Choroid plexus epithelial cell (primary cell): ENCODE measurements around the gene NRXN3.
A peak's percentile ranks its signal among the peaks of the same experiment; 100 is the strongest.

Experiments used
- DNase-seq: peaks from one replicate; pipeline ENCODE4 v3.0.0-alpha.2; 2010; ENCODE audit warnings: low read depth
- H3K4me3 ChIP-seq: 2 replicates; pipeline ENCODE4 v1.5.1; 2011; ENCODE audit warnings: low read depth, mild to moderate bottlenecking, control low read depth, low read length, moderate library complexity
- CTCF ChIP-seq: conservative IDR thresholded peaks from 2 replicates; pipeline ENCODE4 v1.5.1; 2011; ENCODE audit warnings: low read depth, mild to moderate bottlenecking, control low read depth, inconsistent platforms, low read length, moderate library complexity

NRXN3 gene

GRCh38 chr14:78131616-78132015, 38.6 kb upstream of the NRXN3 start:
- H3K4me3 ChIP-seq, result no peak overlapping the region
- no peak for DNase-seq
- TF ChIP-seq CTCF, result no peak

GRCh38 chr14:78135450-78135891, 34.7 kb upstream of the NRXN3 start:
- H3K4me3 ChIP-seq, result no peak overlapping the region
- TF ChIP-seq CTCF, result no peak
- DNase-seq, result no peak

- no peak for DNase-seq
- no peak for TF ChIP-seq CTCF
- H3K4me3 ChIP-seq, result no peak overlapping the region
Measured at GRCh38 chr14:78136695-78137094, 33.5 kb upstream of the NRXN3 start.

GRCh38 chr14:78141590-78141989, 28.6 kb upstream of the NRXN3 start:
- H3K4me3 ChIP-seq, result no peak overlapping the region
- DNase-seq, result no peak
- TF ChIP-seq CTCF, result no peak

- no peak for DNase-seq
- no peak overlapping the region for H3K4me3 ChIP-seq
- TF ChIP-seq CTCF, result no peak
Measured at GRCh38 chr14:78142998-78143397, 27.2 kb upstream of the NRXN3 start.

GRCh38 chr14:78143489-78144145, 26.6 kb upstream of the NRXN3 start:
- H3K4me3 ChIP-seq, result no peak overlapping the region
- no peak for TF ChIP-seq CTCF
- DNase-seq, result peak; percentile 1

- H3K4me3 ChIP-seq, result no peak overlapping the region
- no peak for TF ChIP-seq CTCF
- DNase-seq, result no peak
Measured at GRCh38 chr14:78152201-78153063, 17.7 kb upstream of the NRXN3 start.
